HG02852 (cell line): ENCODE data around the gene CACNA2D2.

ENCODE experiments used
- ATAC-seq: cut with Tn5 transposase; IDR thresholded peaks from one replicate; pipeline ENCODE4 v1.9.1; 2021; ENCODE audit warnings: mild to moderate bottlenecking, moderate library complexity; ENCODE audit not compliant: unreplicated experiment

Gene CACNA2D2

DNA sequence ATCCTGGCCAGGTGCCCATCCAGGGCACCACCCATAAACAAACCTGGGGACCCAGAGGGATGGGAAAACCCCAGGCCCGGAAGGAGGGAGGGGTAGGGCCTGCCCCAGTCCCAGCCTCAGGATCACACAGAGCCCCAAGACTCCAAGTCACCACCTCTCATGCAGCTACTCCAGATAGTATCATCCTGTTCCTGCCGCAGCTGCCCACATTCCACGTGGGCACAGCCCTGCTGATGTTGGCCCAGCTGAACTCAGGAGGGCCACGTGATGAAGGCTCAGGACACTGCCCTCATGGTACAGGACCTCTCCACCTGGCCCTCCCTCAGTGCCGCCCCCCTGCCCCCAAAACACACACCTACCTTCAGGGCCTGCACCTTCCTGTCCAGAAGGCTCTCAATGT, 69.5 kb downstream of the CACNA2D2 start:
- ATAC-seq: no peak

GRCh38 chr3:50430950-50431435, 72.4 kb downstream of the CACNA2D2 start:
- no peak for ATAC-seq

- no peak for ATAC-seq
These were observed 73.2 kb downstream of the CACNA2D2 start for GRCh38 chr3:50430191-50430590.

DNA sequence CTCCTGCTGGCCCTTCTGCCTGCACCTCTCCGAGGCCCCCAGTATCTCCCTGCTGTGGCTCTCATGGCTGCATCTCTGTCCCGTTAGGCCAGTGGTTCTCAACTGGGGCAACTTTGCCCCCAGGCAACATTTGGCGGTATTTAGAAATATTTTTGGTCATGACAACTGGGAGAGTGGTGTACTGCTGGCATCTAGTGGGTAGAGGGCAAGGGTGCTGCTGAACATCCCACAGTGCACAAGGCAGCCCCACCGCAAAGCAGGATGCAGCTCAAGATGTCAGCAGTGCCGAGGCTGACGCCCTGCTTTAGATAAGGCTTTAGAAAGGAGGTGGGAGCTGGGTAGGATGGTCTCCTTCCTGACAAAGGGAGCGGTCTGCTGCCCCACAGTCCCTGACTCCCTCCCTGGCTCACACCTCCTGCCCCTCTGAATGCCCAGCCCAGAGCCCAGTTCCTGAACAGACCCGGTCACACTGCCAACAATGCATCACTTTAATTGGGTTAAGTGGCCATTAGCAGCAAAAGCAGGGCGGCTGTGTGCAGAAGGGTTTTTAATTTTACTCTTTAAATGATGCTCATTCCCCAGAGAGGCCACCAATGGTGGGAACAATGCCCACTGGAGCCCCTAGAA, 75.3 kb downstream of the CACNA2D2 start:
- ATAC-seq: no peak

GRCh38 chr3:50427217-50427616, 76.2 kb downstream of the CACNA2D2 start:
- ATAC-seq: no peak

- no peak for ATAC-seq
These were observed 77.5 kb downstream of the CACNA2D2 start for GRCh38 chr3:50425911-50426310.

DNA sequence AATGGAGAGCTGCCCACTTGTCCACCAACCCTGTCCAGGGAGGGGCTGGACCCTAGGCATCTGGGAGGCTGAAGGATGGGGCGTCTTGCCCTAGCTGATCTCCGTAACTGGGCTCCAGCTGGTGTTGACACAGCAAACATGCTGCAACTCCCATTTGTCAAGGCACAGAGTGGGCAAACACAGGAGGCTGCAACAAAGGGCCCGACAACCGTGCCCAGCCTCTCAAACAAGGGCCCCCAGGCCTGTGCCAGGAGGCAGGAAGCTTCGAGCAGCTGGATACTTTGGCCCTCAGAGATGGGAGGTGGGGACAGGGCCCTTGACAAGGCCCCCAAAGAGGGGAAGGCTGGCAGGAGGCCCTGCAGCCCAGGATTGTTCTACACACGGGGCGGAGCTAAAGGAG, 79.9 kb downstream of the CACNA2D2 start:
- no peak for ATAC-seq

GRCh38 chr3:50422153-50422552, 81.3 kb downstream of the CACNA2D2 start:
- no peak for ATAC-seq

DNA sequence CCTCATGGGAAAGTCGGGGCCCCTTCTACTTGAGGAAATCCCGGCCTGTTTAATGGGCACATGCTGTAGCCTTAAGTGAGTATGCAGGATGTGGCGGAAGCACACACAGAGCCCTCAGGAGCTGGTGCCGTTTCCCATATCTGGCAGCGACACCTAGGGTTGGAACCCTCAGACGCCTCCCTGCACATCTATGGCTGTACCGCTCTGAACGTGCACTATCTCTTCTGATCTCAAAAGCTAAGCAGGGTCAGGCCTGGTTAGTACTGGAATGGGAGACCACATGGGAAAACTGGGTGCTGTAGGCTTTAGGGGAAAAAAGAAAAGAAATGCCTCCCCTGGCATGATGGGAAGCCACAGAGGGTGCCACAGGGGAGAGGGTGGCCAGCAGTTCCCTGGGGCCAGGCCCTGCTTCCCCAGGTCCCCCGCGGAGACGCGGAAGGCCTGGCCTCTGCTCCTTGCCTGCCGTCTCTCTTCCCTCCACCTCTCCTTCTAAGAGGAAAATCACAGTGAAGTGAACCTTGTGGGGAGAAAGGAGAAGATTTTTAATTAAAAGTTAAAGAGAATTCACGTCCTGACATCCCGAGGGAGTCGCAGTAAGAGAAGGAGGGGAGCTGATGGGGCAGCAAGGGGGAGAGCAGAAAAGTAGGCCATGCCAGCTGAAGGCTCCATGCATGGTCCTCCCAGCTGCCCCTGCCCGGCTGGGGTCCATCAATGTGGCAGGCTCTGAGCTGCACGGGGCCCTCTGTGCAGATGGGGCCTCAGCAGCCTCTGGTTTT, 83.7 kb downstream of the CACNA2D2 start:
- ATAC-seq: no peak

- ATAC-seq: no peak
These were observed 84.6 kb downstream of the CACNA2D2 start for GRCh38 chr3:50418850-50419249.

DNA sequence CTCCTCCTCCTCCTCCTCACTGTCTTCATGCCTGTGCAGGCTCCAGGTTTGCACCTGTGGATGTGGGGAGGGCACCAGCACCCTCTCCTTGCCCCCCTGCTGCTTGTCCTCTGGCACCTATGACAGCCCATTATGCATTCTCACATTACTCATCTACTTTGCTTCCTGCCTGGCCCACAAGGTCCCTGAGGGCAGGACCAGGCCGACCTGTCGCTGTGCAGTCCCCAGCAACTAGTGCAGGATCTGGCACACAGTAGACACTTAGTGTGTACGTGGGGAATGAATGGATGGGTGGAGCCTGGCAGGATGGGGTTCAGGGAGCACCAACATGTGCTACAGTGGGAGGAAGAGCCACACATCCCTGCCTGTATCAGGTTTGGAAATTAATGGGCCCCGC, 85.8 kb downstream of the CACNA2D2 start:
- no peak for ATAC-seq

- ATAC-seq: no peak
These were observed 86.4 kb downstream of the CACNA2D2 start for GRCh38 chr3:50416736-50417636.

GRCh38 chr3:50415816-50416215, 87.6 kb downstream of the CACNA2D2 start:
- ATAC-seq: no peak

DNA sequence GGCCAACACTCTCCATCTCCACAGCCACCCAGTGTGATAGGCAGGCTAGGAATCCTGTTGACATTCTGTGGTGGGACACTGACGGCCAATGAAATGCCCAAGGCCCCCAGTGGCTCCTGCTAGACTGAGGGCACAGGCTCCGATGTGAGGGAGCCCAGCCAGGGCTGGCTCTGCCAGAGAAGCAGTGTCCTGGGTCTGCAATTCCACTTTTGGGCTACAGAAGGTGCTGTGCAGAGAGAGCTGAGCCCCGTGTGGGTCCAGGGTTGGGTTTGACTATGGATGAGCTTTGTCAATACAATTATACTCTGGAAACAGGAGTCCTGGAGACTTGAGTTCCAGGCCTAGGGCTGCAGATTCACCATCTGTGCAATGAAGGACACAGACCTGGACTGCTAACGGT, 88.4 kb downstream of the CACNA2D2 start:
- ATAC-seq: no peak

GRCh38 chr3:50414616-50415015, 88.8 kb downstream of the CACNA2D2 start:
- no peak for ATAC-seq

DNA sequence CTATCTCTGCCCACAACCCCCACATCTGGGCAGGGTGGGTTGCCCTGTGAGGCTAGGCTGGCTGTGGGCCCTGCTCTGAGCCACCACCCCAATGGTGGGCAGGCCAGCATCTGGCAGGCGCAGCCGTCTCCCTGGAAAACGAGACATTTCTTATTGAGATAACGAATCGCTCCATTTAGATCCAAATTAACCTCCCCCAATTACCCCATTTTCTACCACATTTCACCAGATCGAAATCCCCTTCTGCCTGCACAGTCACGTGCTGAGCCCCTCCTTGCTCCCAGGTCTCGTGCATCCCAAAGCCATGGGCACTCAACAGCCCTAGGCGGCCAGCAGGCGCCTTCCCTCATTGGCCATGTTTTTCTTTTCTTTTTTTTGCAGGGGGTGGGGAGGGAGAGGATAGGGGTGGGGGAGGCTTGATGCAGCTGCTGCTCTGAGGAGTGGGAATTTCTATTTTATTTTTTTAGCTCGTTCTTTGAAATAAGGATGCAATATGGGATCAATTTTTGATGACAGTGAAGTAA, 91.1 kb downstream of the CACNA2D2 start:
- no peak for ATAC-seq

- no peak for ATAC-seq
These were observed 92.2 kb downstream of the CACNA2D2 start for GRCh38 chr3:50411229-50411628.

DNA sequence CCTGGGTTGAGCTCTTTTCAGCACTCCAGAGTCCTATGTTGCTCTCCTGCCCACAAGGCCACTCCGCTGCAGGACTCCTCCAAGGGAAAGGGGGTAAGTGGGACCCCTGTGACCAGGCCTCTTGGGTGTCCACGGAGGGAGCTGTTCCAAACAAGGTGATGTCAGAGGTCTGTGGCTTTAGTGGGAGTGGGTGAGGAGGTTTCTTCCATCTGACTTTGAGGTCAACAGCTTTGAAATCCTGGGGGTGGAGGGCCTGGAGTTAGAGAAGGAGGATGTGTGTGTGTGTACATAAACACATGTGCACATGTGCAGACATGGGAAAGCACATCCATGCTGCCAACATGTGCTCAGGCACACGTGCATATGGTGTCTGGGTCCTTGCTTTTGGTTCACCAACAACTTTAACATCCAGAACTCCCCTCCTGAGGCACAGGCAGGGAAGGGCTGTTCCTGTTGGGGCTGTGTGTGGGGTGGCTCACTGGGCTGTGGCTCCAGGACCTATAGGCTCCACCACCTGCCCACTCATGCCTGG, 92.8 kb downstream of the CACNA2D2 start:
- ATAC-seq: no peak

DNA sequence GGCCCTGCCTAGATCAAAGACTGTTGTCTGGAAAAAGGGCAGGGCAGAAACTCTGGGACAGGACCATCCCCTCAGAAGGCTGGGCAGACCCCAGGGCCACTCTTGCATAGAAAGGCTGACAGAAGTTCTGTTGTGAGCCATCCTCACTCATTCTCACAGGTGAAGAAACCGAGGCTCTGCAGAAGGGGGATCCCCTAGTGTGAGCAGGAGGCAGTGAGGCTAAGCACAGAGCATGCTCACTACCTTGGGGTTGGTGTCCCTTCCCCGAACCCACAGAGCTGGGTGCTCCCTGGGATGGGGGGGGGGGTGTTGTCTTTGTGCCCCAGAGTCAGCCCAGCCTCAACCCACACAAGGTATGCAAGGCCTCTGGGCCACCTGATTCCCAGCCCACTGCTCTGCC, 93.2 kb downstream of the CACNA2D2 start:
- ATAC-seq: no peak

DNA sequence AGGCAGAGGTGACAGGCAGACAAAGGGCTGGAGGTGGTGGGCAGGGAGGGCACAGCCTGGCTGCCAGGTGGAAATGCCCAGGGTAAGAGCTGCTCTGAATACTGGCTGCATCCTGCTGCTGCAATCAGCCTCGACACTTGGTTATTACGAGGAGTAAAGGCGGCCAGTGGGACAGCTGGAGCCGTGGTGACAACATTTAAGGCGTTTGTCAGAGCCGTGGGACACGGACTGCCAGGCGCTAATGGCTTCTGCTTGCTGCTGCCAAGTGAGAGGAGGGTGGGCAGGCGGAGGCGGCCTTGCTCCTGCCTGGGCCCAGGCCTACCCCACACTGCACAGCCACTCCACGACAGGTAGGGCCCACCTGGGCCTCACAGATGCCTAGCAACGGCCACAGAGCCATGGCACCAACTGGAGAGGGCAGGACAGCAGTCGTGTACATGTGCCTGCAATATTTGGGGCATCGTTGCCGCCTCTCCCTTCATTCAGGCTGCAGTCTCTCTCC, 94.9 kb downstream of the CACNA2D2 start:
- no peak for ATAC-seq

- no peak for ATAC-seq
These were observed 96.9 kb downstream of the CACNA2D2 start for GRCh38 chr3:50406487-50406886.
